Natural killer cell treated with Interleukin-12 subunit alpha and Interleukin-12 subunit beta and Interleukin-15 and Interleukin-18, amount 100 ng/mL, for 72 hours (primary cell): ENCODE measurements around the gene SEMA6A. TPM values are rescaled to one million over a fixed set of nuclear protein-coding genes. Genes with fewer than 3 reads are reported as not detected.
A peak's percentile ranks its signal among the peaks of the same experiment; 100 is the strongest.

Source experiments
- ATAC-seq, 2 donors: fragments of 150-1000 bp; cut with Tn5 transposase in 1 of 2; sonication (Bioruptor Pico), chemical (Tn5 transposase) in 1 of 2; 2 replicates each; pipeline ENCODE4 v1.10.0; 2021
- DNase-seq: peaks from one replicate; pipeline ENCODE4 v3.0.0; 2022; ENCODE audit warnings: low spot score
- H3K27ac Mint-ChIP-seq, 2 donors: 1 replicate in 1 of 2; 2 replicates in 1 of 2; pipeline ENCODE4 v1.8.0; 2022; ENCODE audit warnings: mixed read lengths in 2 of 2, mild to moderate bottlenecking in 1 of 2, moderate library complexity in 1 of 2
- H3K27me3 Mint-ChIP-seq, 2 donors: 1 replicate in 1 of 2; 2 replicates in 1 of 2; pipeline ENCODE4 v1.8.0; 2022; ENCODE audit warnings: mixed read lengths in 2 of 2
- H3K36me3 Mint-ChIP-seq: one replicate; pipeline ENCODE4 v1.8.0; 2022; ENCODE audit warnings: mixed read lengths
- H3K4me1 Mint-ChIP-seq, 2 donors: 1 replicate in 1 of 2; 2 replicates in 1 of 2; pipeline ENCODE4 v1.8.0; 2022; ENCODE audit warnings: low read depth in 2 of 2, mixed read lengths in 2 of 2, mild to moderate bottlenecking in 1 of 2
- H3K4me3 Mint-ChIP-seq: one replicate; pipeline ENCODE4 v1.8.0; 2022; ENCODE audit warnings: mixed read lengths
- H3K9me3 Mint-ChIP-seq: 2 replicates; pipeline ENCODE4 v1.8.0; 2022; ENCODE audit warnings: mixed read lengths
- total RNA-seq, 2 donors: library from RNA; stranded (reverse); gene quantifications; one replicate each; pipeline ENCODE4 v1.2.3, GENCODE V29; 2022

SEMA6A gene, protein sequence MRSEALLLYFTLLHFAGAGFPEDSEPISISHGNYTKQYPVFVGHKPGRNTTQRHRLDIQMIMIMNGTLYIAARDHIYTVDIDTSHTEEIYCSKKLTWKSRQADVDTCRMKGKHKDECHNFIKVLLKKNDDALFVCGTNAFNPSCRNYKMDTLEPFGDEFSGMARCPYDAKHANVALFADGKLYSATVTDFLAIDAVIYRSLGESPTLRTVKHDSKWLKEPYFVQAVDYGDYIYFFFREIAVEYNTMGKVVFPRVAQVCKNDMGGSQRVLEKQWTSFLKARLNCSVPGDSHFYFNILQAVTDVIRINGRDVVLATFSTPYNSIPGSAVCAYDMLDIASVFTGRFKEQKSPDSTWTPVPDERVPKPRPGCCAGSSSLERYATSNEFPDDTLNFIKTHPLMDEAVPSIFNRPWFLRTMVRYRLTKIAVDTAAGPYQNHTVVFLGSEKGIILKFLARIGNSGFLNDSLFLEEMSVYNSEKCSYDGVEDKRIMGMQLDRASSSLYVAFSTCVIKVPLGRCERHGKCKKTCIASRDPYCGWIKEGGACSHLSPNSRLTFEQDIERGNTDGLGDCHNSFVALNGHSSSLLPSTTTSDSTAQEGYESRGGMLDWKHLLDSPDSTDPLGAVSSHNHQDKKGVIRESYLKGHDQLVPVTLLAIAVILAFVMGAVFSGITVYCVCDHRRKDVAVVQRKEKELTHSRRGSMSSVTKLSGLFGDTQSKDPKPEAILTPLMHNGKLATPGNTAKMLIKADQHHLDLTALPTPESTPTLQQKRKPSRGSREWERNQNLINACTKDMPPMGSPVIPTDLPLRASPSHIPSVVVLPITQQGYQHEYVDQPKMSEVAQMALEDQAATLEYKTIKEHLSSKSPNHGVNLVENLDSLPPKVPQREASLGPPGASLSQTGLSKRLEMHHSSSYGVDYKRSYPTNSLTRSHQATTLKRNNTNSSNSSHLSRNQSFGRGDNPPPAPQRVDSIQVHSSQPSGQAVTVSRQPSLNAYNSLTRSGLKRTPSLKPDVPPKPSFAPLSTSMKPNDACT
- not detected for total RNA-seq

DNA sequence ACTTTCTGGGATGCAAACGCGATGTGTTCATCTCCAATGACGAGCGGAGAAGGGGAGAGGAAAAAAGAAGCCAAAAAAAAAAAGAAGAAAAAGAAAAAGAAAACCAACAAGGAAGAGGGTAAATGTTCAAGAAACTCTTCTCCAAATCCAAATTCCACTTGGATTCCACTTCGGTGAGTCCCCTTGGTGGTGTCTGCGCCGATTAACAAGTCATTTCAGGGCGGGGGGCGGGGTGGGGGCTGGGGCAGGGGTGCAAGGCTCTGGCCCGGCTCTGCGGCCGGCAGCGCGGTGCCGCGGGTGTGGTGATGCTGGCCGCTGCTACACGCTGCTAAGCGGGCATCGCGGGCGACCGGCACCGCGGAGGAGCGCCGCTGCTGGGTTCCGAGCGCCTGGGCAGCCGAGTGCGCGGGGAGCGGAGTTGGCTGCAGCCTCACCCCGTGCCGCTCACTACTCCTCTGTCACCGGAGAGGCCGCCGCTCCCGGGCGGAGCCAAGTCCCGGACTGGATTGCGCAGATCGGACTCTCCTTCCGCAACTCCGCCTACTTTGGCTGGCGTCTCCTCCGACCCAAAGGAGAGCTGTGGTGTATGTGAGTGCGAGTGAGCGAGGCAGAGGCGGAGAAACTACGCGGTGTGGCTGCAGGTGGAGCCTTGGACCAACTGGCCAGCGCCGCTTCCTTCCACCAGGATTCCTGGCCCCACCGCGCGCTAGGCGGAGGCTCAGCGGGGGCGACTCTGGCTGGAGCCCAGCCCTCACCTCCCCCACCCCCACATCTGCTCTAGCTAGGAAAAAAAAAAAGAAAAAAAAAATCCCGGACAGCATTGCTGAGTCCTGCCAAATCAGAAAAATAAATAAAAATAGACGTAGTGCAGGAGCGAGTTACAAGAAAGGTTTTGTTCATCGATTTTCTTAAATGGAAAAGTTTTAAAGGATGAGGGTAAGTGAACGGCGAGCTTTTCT, at the start of gene SEMA6A:
SEMA6A (minus strand) TSS at position 457 of the 959 bp plus-strand sequence. CDS start 69,879 bp downstream, outside the sequence.
- H3K4me3 Mint-ChIP-seq: peak within 1 kb of the TSS; percentile 75
- no peak within 1 kb of the TSS for H3K27ac Mint-ChIP-seq
- H3K27me3 Mint-ChIP-seq: peaks cover 47 to 63% of the 10 kb centered on the region in 2 donors

DNA sequence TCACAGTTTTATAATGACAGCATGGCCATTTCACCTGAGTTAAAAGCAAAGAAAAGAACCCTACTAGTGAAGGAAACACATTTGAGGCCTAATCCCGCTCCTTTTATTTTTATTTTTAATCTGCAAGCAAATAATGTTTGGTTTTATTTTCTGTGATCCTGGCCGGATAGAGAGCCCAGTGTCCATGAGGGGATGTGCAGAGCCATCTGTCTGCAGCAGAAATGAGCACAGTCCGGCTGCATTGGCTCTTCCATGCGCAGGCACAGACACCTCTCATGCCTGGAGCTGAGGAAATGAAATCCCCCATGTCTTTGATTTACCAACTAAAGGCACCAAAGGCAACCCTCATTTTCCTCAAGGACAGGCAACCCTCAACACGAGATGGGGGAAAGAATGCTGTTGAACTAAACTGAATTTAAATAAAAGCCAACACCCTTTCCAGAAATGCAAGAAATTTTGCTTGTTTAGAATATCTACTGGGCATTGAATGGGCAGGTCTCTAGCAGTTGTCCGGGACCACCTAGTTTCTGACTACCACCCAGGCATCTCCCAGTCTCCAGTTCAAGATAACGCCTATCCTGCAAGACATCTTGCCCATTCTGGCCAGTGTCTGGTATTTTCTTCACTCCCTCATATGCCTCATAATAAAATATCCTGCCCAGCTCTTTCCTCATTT, 47.9 kb upstream of the SEMA6A start:
- Mint-ChIP-seq H3K27me3 (no peaks in the 10 kb centered on the region), H3K4me3 (no peak overlapping the region), H3K9me3 (no peaks in the 10 kb centered on the region), H3K4me1 (no peaks in the 10 kb centered on the region), H3K27ac (no peak overlapping the region), H3K36me3 (no peaks in the 10 kb centered on the region)
- ATAC-seq (no peak), DNase-seq (no peak)

More for the DNA sequence above, at the start of gene SEMA6A:
- Mint-ChIP-seq H3K9me3 (no peaks in the 10 kb centered on the region), H3K36me3 (peaks cover 5% of the 10 kb centered on the region), H3K4me1 (peaks cover 5 to 12% of the 10 kb centered on the region in 2 donors)
- DNase-seq (no peak), ATAC-seq (peak; percentile 76 to 78)

DNA sequence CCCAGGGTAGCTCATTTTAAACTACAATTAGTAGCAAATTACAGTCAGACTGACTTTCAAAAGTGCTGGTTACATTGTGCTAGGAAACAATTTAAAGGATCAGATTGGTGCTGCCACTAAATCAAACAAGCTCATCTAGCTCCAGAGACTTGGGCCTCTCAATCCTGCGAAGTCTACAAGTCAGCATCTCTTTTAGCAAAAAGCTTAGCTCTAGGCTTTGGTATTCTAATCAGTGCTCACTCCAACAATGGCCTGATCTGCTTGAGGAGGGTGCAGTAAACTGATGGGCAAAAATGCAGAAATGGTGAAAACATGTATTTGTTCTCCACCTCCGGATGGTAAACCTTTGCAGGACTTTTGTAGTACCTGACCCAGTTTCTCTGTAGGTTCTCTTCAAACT, 47.0 kb upstream of the SEMA6A start:
- Mint-ChIP-seq H3K4me1 (no peaks in the 10 kb centered on the region), H3K4me3 (no peak overlapping the region), H3K27me3 (no peaks in the 10 kb centered on the region), H3K27ac (no peak overlapping the region), H3K36me3 (no peaks in the 10 kb centered on the region), H3K9me3 (no peaks in the 10 kb centered on the region)
- ATAC-seq (no peak), DNase-seq (no peak)

DNA sequence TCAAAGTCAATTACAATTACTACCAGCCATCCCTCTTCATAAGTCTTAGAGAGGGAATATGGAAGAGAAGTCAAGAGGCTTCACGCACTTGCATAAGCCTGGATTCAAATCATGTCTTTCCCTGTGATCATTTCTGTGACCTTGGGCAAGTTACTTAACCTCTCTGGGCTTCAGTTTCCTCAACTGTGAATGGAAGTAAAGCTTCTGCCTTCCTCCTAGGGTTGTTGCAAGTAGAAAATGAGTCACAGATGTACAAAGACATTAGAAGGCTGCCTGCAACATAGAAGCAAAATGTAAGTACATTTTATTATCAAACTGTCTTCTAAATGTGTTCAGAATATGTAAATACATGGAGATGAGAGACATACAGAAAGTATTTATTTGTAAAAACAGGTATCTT, 42.3 kb upstream of the SEMA6A start:
- no peak for ATAC-seq

DNA sequence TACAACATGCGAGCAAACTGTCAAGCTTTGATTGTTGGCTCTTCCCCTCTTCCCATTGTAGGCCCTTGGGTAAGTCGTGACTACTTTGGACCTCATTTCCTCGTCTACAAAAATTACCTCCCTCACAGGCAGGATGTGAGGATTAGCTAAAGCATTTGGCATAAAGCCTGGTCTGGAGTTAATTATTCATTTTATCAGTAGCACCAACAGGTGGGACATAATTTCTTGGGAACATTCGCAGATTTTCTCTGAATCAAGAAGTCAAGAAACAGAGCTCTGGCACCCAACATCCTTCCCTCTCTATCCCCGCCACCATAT, 39.9 kb upstream of the SEMA6A start:
- Mint-ChIP-seq H3K36me3 (no peaks in the 10 kb centered on the region), H3K4me3 (no peak overlapping the region), H3K4me1 (no peaks in the 10 kb centered on the region), H3K27ac (no peak overlapping the region), H3K27me3 (peaks cover 0 to 2% of the 10 kb centered on the region in 2 donors), H3K9me3 (peaks cover 2% of the 10 kb centered on the region)
- ATAC-seq: no peak
- DNase-seq: no peak

More for the DNA sequence above, 42.3 kb upstream of the SEMA6A start:
- no peak overlapping the region for H3K4me3 Mint-ChIP-seq
- peaks cover 0 to 2% of the 10 kb centered on the region in 2 donors for H3K27me3 Mint-ChIP-seq
- H3K27ac Mint-ChIP-seq: no peak overlapping the region
- no peaks in the 10 kb centered on the region for H3K4me1 Mint-ChIP-seq
- peaks cover 2% of the 10 kb centered on the region for H3K9me3 Mint-ChIP-seq
- no peak for DNase-seq
- no peaks in the 10 kb centered on the region for H3K36me3 Mint-ChIP-seq

DNA sequence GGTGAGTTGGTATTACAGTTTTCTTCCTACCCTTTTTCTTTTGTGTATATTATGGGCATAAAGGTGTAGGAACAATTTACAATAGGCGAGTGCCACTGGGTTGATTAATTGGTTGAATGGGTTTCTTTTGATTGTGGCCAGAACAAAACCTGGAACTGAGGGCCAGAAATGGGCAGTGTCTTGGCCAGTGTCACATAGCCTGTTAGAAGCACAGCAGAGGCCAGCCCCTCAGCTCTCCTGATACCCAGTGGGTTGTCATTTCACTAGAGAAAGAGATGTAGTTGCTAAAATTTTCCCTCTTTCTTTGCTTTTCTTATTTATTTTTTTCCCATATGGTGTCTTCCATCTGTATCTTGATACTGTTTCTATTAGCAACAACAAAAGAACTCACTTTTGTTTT, 38.8 kb upstream of the SEMA6A start:
- Mint-ChIP-seq H3K9me3 (peaks cover 2% of the 10 kb centered on the region), H3K27me3 (peaks cover 0 to 2% of the 10 kb centered on the region in 2 donors), H3K4me3 (no peak overlapping the region), H3K36me3 (no peaks in the 10 kb centered on the region), H3K27ac (no peak overlapping the region), H3K4me1 (no peaks in the 10 kb centered on the region)
- DNase-seq (no peak), ATAC-seq (no peak)

DNA sequence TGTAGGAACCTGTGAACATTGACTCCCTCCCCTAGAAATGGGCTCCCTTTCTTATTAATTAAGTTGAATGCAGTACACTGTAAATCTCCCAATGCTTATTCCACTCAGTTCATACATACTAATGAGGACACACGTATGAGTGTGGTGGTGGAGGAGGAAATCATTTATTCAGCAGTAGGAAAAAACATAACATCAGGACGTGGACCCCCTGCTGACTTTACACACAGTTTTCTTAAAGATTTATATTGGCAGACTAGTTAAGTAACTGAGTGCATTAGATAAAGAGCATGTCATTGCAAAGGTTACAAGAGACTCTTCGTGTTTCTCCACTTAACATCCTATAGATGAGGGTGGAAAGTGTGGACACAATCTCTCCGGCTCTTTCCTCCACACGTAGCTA, 37.8 kb upstream of the SEMA6A start:
- no peaks in the 10 kb centered on the region for H3K4me1 Mint-ChIP-seq
- no peak overlapping the region for H3K27ac Mint-ChIP-seq
- H3K27me3 Mint-ChIP-seq: peaks cover 0 to 2% of the 10 kb centered on the region in 2 donors
- no peak overlapping the region for H3K4me3 Mint-ChIP-seq
- ATAC-seq (no peak), DNase-seq (no peak)
- no peaks in the 10 kb centered on the region for H3K36me3 Mint-ChIP-seq
- H3K9me3 Mint-ChIP-seq: peaks cover 2% of the 10 kb centered on the region

DNA sequence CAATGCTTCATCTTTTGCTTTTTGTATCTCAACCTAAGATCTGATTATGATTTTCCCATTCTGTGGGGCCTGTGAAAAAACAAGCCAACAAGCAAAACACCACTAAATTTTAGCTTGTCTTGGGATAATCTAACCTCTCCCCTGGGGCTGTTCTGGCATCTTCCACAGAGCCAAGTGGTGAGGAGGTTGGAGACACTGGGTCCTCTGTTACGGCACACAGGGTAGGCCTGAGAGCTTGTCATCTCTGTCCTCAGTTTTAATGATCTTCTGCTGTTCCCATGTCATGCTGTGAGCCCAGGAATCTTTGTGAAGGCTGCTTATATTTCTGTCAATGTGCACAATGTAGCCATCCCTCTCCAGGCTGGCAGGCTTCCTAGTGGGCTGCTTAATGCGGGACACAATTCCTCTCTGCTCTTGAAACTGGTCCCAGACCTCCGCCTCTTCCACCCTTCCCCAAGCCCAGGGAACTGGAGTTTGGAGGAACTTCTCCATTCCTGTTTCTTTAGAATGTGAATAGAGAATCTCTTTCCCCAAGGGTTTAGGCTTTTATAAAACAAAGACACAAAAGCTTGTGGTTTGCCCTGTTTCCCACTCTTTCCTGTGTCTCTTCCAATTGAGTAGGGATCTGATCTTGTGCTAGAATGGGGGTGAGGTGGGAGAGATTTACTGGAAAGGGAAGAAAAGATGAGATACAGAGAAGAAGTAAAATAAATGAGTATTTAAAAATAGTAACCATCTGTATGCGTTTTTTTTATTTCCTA, 30.9 kb upstream of the SEMA6A start:
- Mint-ChIP-seq H3K9me3 (peaks cover 4% of the 10 kb centered on the region), H3K4me1 (no peaks in the 10 kb centered on the region), H3K27me3 (peaks cover under 1 to 14% of the 10 kb centered on the region in 2 donors), H3K4me3 (no peak overlapping the region), H3K27ac (no peak overlapping the region), H3K36me3 (no peaks in the 10 kb centered on the region)
- ATAC-seq (no peak), DNase-seq (no peak)

DNA sequence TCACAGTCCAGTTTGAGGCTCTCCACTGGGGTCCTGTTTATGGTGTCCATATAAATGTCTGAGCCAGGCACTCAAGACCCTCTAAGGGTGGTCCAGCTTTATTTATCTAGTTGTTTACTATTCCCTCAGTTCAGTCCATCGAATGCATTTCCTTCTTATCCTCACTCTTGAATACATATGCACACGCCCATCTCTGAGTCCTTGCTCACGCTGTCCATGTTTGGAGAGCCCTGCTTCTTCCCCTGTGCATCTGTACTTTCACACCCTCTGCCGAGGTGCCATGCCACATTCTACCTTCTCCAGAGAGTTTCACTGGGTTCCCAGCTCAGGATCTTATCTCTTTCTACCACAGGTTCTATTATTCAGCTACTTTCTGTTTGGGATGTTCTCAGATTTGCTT, 30.2 kb upstream of the SEMA6A start:
- H3K4me3 Mint-ChIP-seq: no peak overlapping the region
- H3K27ac Mint-ChIP-seq: no peak overlapping the region
- no peaks in the 10 kb centered on the region for H3K36me3 Mint-ChIP-seq

DNA sequence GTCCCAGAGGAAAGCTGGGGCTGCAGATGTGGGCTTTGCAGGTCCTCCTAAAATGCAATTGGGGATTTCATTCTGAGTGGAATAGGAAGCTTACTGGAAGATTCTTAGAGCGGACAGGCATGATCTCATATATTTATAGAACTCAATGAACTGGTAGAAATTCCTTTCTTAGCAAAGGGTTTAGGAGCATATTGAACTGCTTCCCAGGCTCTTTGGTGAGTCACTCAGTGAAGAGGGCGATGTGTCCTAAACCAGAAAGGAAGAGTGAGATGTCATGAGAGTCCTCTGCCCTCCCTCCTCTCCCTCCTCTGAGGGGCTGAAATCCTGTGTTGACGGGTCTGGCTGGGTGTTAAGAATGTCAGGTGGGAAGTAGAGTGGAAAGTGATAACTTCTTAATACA, 26.3 kb upstream of the SEMA6A start:
- no peaks in the 10 kb centered on the region for H3K4me1 Mint-ChIP-seq

More for the DNA sequence above, 30.2 kb upstream of the SEMA6A start:
- H3K4me1 Mint-ChIP-seq: no peaks in the 10 kb centered on the region
- DNase-seq (no peak), ATAC-seq (no peak)
- H3K9me3 Mint-ChIP-seq: peaks cover 7% of the 10 kb centered on the region
- peaks cover 3 to 14% of the 10 kb centered on the region in 2 donors for H3K27me3 Mint-ChIP-seq

DNA sequence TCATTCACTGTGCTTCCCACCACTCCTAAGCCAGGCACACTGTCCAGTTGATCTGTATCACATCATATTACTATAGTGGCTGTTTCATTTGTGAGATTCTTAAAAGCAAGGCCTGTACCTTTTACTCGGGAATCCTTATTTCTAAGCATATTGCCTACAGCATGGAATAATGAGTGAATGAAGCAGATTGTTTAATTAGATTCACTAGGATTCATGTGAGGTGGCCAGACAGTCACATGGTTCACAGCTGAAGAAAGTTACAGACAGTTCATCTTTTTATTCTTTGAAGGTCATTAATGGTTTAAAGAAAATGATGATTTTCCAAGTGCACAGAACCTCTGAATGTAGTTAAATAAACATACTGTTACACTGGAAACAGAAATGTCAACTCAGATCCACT, 24.3 kb upstream of the SEMA6A start:
- Mint-ChIP-seq H3K36me3 (no peaks in the 10 kb centered on the region), H3K27ac (no peak overlapping the region), H3K4me1 (no peaks in the 10 kb centered on the region), H3K4me3 (no peak overlapping the region), H3K9me3 (peaks cover 6% of the 10 kb centered on the region), H3K27me3 (peaks cover 3 to 5% of the 10 kb centered on the region in 2 donors)
- ATAC-seq (no peak), DNase-seq (no peak)

More for the DNA sequence above, 26.3 kb upstream of the SEMA6A start:
- no peaks in the 10 kb centered on the region for H3K36me3 Mint-ChIP-seq
- no peak overlapping the region for H3K4me3 Mint-ChIP-seq
- ATAC-seq (no peak), DNase-seq (no peak)
- H3K9me3 Mint-ChIP-seq: peaks cover 7% of the 10 kb centered on the region
- H3K27me3 Mint-ChIP-seq: peaks cover 3 to 14% of the 10 kb centered on the region in 2 donors
- no peak overlapping the region for H3K27ac Mint-ChIP-seq

DNA sequence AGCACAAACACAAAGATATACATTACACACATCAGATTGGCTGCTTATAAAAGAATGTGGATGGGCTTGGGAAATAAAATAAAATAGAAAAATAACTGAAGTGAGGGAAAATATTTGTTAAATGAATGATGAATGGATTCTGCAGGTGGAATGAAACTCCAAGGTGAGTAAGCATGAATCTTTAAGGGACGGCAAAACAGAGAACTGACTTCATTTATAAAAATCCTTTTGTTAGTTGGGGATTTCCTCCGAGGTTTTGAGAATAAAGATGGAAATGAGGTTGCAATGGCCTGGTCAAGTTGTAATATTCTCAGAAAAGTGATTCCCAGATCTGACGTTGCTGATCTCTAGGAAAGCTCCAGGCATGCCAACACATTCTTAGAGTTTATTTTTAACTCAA, 20.9 kb upstream of the SEMA6A start:
- H3K36me3 Mint-ChIP-seq: no peaks in the 10 kb centered on the region
- H3K27me3 Mint-ChIP-seq: peaks cover 5% of the 10 kb centered on the region in 2 donors
- no peaks in the 10 kb centered on the region for H3K4me1 Mint-ChIP-seq
- no peak overlapping the region for H3K4me3 Mint-ChIP-seq
- DNase-seq: no peak
- H3K9me3 Mint-ChIP-seq: peaks cover 5% of the 10 kb centered on the region
- H3K27ac Mint-ChIP-seq: no peak overlapping the region
- ATAC-seq: no peak
